ENCODE data around the gene GJB2. TPM values are rescaled to one million over a fixed set of nuclear protein-coding genes. Genes with fewer than 3 reads are reported as not detected.

The GJB2 gene
- polyA plus RNA-seq, 2 donors = 859 to 986 TPM

DNA sequence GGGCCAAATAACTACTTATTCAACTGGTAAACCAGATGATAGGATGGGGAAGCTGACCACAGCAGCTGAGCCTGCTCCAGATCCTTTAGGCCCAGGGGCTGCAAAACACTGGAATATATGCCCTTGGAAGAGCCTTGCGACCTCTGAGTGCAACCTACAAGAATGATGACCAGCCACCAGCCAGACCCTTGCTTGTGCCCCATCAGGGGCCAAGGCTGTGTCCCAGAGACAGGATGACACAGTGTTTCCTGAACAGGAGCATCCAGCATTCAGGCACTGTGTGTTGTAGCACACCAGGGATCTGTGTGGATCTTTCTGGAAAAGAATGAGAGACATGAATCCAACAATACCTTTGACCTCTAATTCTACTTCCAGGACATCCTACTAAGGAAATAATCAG lies 46.4 kb downstream of the GJB2 start:
- no peaks in the 10 kb centered on the region for H3K36me3 ChIP-seq (ENCODE audit: control insufficient read depth in 2 of 2, insufficient read depth in 2 of 2, low read length in 1 of 2)
- no peak overlapping the region for H3K27ac ChIP-seq (ENCODE audit: low read depth in 2 of 2, low read length in 1 of 2)
- peaks cover 0 to 4% of the 10 kb centered on the region in 2 donors for H3K4me1 ChIP-seq (ENCODE audit: control insufficient read depth in 2 of 2, insufficient read depth in 2 of 2, low read length in 1 of 2)
- H3K27me3 ChIP-seq (ENCODE audit: control insufficient read depth in 1 of 2, insufficient read depth in 2 of 2, low read length in 2 of 2) = no peaks in the 10 kb centered on the region
- 92 to 100% methylated on average over 1 of the region's 1 CpG for WGBS, 2 donors
- peaks cover 0 to 8% of the 10 kb centered on the region in 2 donors for H3K9me3 ChIP-seq (ENCODE audit: control insufficient read depth in 2 of 2, insufficient read depth in 1 of 2, low read depth in 1 of 2, low read length in 1 of 2)
- no peak overlapping the region for H3K4me3 ChIP-seq (ENCODE audit: low read depth in 1 of 2, low read length in 2 of 2)

DNA sequence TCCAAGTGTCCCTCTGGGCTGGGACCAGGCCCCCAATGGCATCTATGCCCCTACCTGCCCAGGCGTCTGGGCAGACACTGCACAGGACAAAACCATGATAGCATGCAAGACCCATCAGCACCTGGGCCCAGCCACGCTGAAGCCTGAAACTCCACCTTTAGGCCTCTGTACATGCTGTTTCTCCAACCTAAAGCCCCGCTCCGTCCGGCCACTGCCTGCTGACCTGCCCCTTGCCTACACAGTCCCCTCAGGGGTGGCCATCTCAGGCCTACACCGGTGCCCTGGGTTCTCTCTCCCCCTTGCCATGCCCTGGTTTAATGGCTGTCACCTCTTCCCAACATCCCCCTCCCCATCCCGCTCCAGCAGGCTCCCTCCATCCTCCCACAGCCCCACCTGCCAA lies 47.2 kb downstream of the GJB2 start:
- no peak overlapping the region for H3K4me3 ChIP-seq (ENCODE audit: low read depth in 1 of 2, low read length in 2 of 2)
- H3K4me1 ChIP-seq (ENCODE audit: control insufficient read depth in 2 of 2, insufficient read depth in 2 of 2, low read length in 1 of 2) = peaks cover 0 to 4% of the 10 kb centered on the region in 2 donors
- H3K36me3 ChIP-seq (ENCODE audit: control insufficient read depth in 2 of 2, insufficient read depth in 2 of 2, low read length in 1 of 2) = no peaks in the 10 kb centered on the region
- H3K27ac ChIP-seq (ENCODE audit: low read depth in 2 of 2, low read length in 1 of 2) = no peak overlapping the region
- 80 to 82% methylated on average over 7 of the region's 7 CpGs for WGBS, 2 donors
- no peaks in the 10 kb centered on the region for H3K27me3 ChIP-seq (ENCODE audit: control insufficient read depth in 1 of 2, insufficient read depth in 2 of 2, low read length in 2 of 2)
- H3K9me3 ChIP-seq (ENCODE audit: control insufficient read depth in 2 of 2, insufficient read depth in 1 of 2, low read depth in 1 of 2, low read length in 1 of 2) = peaks cover 0 to 8% of the 10 kb centered on the region in 2 donors

DNA sequence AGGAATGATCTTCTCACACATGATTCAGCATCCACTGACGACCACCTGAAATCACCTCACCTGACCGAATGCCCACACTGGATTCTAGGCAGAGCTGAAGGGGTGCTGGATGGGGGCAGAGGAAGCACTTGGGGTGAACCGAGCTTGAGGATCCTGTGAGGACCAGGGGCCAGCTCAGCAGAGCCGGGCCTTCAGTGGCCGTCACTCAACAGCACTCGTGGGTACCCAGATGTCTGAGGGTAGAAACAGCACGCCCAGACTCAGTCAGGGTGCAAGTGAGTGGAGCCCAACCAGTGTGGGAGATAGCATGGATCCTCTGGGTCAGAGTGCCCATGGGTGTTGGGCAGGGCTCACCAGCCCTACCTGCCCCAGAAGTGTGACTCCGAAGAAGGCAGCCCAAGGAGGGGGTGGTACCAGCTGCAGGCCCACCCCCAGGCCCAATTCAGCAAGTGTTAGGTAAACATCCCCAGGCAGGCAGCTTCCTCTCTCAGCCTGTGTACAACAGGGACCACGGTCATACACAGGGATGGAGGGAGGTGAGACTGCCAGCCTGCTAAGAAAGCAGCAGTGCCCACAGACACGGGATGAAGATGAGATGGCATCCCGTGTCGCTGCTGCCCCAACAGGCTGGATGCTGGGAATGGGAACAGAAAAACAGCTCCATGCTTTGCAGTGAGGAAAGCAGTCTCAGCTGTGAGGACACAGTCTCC lies 48.4 kb downstream of the GJB2 start:
- no peak overlapping the region for H3K27ac ChIP-seq (ENCODE audit: low read depth in 2 of 2, low read length in 1 of 2)
- peaks cover 0 to 8% of the 10 kb centered on the region in 2 donors for H3K9me3 ChIP-seq (ENCODE audit: control insufficient read depth in 2 of 2, insufficient read depth in 1 of 2, low read depth in 1 of 2, low read length in 1 of 2)
- H3K36me3 ChIP-seq (ENCODE audit: control insufficient read depth in 2 of 2, insufficient read depth in 2 of 2, low read length in 1 of 2) = no peaks in the 10 kb centered on the region
- WGBS, 2 donors = 86% methylated on average over 12 of the region's 12 CpGs
- H3K4me1 ChIP-seq (ENCODE audit: control insufficient read depth in 2 of 2, insufficient read depth in 2 of 2, low read length in 1 of 2) = peaks cover 0 to 4% of the 10 kb centered on the region in 2 donors
- H3K27me3 ChIP-seq (ENCODE audit: control insufficient read depth in 1 of 2, insufficient read depth in 2 of 2, low read length in 2 of 2) = no peaks in the 10 kb centered on the region
- H3K4me3 ChIP-seq (ENCODE audit: low read depth in 1 of 2, low read length in 2 of 2) = no peak overlapping the region

DNA sequence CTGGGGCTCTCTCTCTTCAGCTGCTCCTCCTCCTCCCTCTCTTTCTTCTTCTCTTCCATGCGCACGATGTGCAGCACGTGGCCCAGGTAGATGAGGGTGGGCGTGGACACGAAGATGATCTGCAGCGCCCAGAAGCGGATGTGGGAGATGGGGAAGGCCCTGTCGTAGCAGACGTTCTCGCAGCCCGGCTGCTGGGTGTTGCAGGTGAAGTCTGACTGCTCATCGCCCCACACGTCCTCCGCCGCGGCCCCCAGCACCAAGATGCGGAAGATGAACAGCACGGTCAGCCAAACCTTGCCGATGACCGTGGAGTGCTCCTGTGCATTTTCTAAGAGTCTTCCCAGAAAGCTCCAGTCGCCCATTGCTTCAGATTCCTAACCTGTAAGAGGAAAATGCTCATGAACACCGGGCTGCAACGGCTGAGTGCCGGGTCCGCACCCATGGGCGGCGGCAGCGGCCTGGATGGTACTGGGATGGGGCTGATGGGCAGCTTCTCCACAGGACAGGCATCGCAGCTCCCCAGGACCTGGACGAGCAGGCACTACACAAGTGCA lies 49.7 kb downstream of the GJB2 start:
- H3K27ac ChIP-seq (ENCODE audit: low read depth in 2 of 2, low read length in 1 of 2) = no peak overlapping the region
- WGBS, 2 donors = 91 to 92% methylated on average over 30 of the region's 30 CpGs
- H3K4me3 ChIP-seq (ENCODE audit: low read depth in 1 of 2, low read length in 2 of 2) = no peak overlapping the region
- no peaks in the 10 kb centered on the region for H3K27me3 ChIP-seq (ENCODE audit: control insufficient read depth in 1 of 2, insufficient read depth in 2 of 2, low read length in 2 of 2)
- no peaks in the 10 kb centered on the region for H3K36me3 ChIP-seq (ENCODE audit: control insufficient read depth in 2 of 2, insufficient read depth in 2 of 2, low read length in 1 of 2)
- H3K9me3 ChIP-seq (ENCODE audit: control insufficient read depth in 2 of 2, insufficient read depth in 1 of 2, low read depth in 1 of 2, low read length in 1 of 2) = peaks cover 0 to 8% of the 10 kb centered on the region in 2 donors
- H3K4me1 ChIP-seq (ENCODE audit: control insufficient read depth in 2 of 2, insufficient read depth in 2 of 2, low read length in 1 of 2) = peaks cover 0 to 4% of the 10 kb centered on the region in 2 donors

DNA sequence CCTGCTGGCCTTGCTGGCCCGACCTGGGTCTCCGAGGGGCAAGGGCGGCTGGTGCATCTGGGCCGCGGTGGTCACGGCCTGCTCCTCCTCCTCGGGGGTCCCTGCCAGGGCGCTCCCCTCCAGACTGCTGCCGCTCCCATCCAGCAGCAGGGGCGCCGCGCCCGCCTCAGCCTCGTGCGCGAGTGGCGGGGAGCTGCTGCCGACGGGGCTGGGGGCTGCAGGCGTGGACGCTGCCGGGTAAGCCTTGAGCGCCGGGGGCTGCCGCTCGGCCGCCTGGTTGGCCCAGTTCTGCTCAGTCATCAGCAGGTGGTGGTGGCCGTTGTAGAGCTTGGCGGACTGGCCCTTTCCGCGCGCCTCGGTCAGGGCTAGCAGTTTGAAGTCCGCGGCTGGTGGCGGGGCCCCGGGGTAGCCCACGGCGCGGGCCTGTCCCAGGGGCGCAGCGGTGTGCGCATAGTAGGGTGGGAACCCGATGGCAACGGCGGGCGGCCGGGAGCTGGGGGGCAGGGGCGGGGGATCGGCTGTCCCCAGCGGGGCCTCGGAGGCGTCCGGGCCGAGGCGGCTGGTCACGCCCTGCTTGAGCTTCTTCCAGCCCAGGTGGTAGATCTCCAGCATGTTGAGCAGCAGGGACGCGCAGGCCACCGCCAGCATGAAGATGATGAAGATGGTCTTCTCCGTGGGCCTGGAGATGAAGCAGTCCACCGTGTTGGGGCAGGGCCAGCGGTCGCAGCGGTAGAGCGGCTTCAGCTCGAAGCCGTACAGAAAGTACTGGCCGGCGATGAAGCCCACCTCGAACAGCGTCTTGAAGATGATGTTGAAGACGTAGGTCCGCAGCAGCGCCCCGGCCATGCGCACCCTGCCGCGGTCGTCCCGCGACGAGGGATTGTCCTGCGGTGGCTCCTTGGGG lies 50.5 kb downstream of the GJB2 start:
- peaks cover 0 to 4% of the 10 kb centered on the region in 2 donors for H3K4me1 ChIP-seq (ENCODE audit: control insufficient read depth in 2 of 2, insufficient read depth in 2 of 2, low read length in 1 of 2)
- H3K27me3 ChIP-seq (ENCODE audit: control insufficient read depth in 1 of 2, insufficient read depth in 2 of 2, low read length in 2 of 2) = peaks cover 0 to 4% of the 10 kb centered on the region in 2 donors
- H3K27ac ChIP-seq (ENCODE audit: low read depth in 2 of 2, low read length in 1 of 2) = no peak overlapping the region
- no peak overlapping the region for H3K4me3 ChIP-seq (ENCODE audit: low read depth in 1 of 2, low read length in 2 of 2)
- 43 to 47% methylated on average over 80 to 84 of the region's 84 CpGs for WGBS, 2 donors
- H3K9me3 ChIP-seq (ENCODE audit: control insufficient read depth in 2 of 2, insufficient read depth in 1 of 2, low read depth in 1 of 2, low read length in 1 of 2) = peaks cover 0 to 8% of the 10 kb centered on the region in 2 donors
- H3K36me3 ChIP-seq (ENCODE audit: control insufficient read depth in 2 of 2, insufficient read depth in 2 of 2, low read length in 1 of 2) = no peaks in the 10 kb centered on the region

DNA sequence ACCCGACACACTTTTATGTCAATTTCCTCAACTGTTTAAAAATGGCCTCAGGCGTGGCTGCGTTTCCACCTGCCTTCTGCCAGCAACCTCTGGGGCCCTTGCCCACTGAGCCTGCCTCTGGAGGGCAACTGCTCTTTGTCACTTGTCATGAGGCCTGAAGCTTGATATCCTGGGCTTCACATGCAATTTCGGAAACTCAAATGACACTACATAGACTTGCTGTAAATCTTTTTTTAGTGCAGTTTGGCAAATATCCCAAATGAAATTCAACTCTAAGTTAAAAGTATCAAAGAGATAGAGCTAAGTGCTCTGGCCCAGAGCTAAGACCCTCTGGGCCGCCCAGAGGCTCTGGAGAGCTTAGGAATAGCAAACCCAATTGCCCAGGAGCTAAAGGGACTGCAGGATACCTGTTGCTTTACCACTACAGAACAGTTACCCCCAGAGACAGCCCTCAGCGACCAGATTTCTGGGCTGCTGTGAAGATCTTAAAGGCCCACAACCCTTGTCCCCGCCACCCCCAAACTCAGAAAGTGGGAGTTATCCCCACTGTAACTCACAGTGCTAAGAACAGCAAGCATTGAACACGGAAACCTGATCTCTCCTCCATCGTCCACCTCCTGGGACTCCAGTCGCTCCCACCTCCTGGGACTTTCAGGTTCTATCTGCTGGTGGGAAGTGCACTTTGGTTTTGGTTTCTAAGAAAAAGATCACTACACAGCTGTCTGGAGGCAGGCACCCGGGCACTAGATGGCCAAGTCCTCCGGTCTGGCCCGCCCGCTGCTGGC lies 51.3 kb downstream of the GJB2 start:
- Histone ChIP-seq H3K4me3 (ENCODE audit: low read depth in 1 of 2, low read length in 2 of 2) (no peak overlapping the region), H3K27ac (ENCODE audit: low read depth in 2 of 2, low read length in 1 of 2) (no peak overlapping the region)
- WGBS, 2 donors = 74 to 76% methylated on average over 14 of the region's 14 CpGs

DNA sequence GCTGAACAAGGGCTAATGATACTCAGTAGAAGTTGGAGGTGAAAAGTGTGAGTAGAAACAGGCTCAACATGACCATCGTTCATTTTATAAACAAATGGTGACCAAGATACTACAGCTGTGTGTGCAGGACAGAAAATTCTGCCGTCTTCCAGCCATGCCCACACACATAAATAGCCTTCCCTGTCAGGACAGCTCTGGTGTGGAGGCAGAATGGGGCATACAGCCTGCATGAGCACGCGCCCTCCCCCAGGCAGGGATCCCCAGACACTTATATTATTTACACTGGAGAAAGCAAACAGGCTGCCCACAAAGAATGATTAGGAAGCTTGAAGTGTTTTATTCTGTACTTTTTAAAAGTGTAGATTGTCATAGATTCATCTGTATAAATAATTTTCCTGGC lies 52.3 kb downstream of the GJB2 start:
- Histone ChIP-seq H3K27me3 (ENCODE audit: control insufficient read depth in 1 of 2, insufficient read depth in 2 of 2, low read length in 2 of 2) (peaks cover 0 to 4% of the 10 kb centered on the region in 2 donors), H3K27ac (ENCODE audit: low read depth in 2 of 2, low read length in 1 of 2) (no peak overlapping the region), H3K4me3 (ENCODE audit: low read depth in 1 of 2, low read length in 2 of 2) (no peak overlapping the region), H3K36me3 (ENCODE audit: control insufficient read depth in 2 of 2, insufficient read depth in 2 of 2, low read length in 1 of 2) (no peaks in the 10 kb centered on the region), H3K4me1 (ENCODE audit: control insufficient read depth in 2 of 2, insufficient read depth in 2 of 2, low read length in 1 of 2) (peaks cover 0 to 7% of the 10 kb centered on the region in 2 donors), H3K9me3 (ENCODE audit: control insufficient read depth in 2 of 2, insufficient read depth in 1 of 2, low read depth in 1 of 2, low read length in 1 of 2) (peaks cover 0 to 8% of the 10 kb centered on the region in 2 donors)
- WGBS, 2 donors = 60 to 76% methylated on average over 4 of the region's 4 CpGs

More for the DNA sequence above, 51.3 kb downstream of the GJB2 start:
- Histone ChIP-seq H3K27me3 (ENCODE audit: control insufficient read depth in 1 of 2, insufficient read depth in 2 of 2, low read length in 2 of 2) (peaks cover 0 to 4% of the 10 kb centered on the region in 2 donors), H3K9me3 (ENCODE audit: control insufficient read depth in 2 of 2, insufficient read depth in 1 of 2, low read depth in 1 of 2, low read length in 1 of 2) (peaks cover 0 to 8% of the 10 kb centered on the region in 2 donors), H3K4me1 (ENCODE audit: control insufficient read depth in 2 of 2, insufficient read depth in 2 of 2, low read length in 1 of 2) (peaks cover 0 to 7% of the 10 kb centered on the region in 2 donors), H3K36me3 (ENCODE audit: control insufficient read depth in 2 of 2, insufficient read depth in 2 of 2, low read length in 1 of 2) (no peaks in the 10 kb centered on the region)

DNA sequence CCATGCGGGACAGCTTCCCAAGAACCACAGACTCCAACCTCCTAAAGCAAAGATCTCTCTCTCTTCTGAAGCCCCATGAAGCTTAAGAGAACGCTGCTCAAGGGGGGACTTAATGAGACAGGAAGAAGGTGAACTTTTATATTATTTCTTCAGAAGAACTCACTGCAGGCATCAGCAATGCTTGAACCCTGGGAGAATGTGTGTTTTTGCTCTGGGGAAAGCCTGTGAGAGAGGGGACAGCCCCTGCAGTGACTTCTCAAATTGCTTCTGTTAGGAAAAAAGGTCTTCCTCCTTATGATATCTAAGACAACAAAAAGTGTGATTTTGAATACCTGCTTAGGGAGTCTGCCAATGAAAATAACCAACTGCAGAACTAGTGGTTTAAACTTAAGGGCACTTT lies 54.9 kb downstream of the GJB2 start:
- no peak overlapping the region for H3K27ac ChIP-seq (ENCODE audit: low read depth in 2 of 2, low read length in 1 of 2)
- no peaks in the 10 kb centered on the region for H3K36me3 ChIP-seq (ENCODE audit: control insufficient read depth in 2 of 2, insufficient read depth in 2 of 2, low read length in 1 of 2)
- WGBS, 2 donors = 67 to 69% methylated on average over 2 of the region's 2 CpGs
- peaks cover 0 to 7% of the 10 kb centered on the region in 2 donors for H3K4me1 ChIP-seq (ENCODE audit: control insufficient read depth in 2 of 2, insufficient read depth in 2 of 2, low read length in 1 of 2)
- peaks cover 0 to 4% of the 10 kb centered on the region in 2 donors for H3K27me3 ChIP-seq (ENCODE audit: control insufficient read depth in 1 of 2, insufficient read depth in 2 of 2, low read length in 2 of 2)
- H3K4me3 ChIP-seq (ENCODE audit: low read depth in 1 of 2, low read length in 2 of 2) = no peak overlapping the region
- peaks cover 0 to 6% of the 10 kb centered on the region in 2 donors for H3K9me3 ChIP-seq (ENCODE audit: control insufficient read depth in 2 of 2, insufficient read depth in 1 of 2, low read depth in 1 of 2, low read length in 1 of 2)

All from esophagus (tissue), 2 donors.